ENCODE measurements around the gene GEMIN7.
"Not testable (repeated sequence)": the region's sequence is repeated elsewhere in the genome, so short reads cannot be mapped to it uniquely, and the experiment has no call there.

Gene GEMIN7

DNA sequence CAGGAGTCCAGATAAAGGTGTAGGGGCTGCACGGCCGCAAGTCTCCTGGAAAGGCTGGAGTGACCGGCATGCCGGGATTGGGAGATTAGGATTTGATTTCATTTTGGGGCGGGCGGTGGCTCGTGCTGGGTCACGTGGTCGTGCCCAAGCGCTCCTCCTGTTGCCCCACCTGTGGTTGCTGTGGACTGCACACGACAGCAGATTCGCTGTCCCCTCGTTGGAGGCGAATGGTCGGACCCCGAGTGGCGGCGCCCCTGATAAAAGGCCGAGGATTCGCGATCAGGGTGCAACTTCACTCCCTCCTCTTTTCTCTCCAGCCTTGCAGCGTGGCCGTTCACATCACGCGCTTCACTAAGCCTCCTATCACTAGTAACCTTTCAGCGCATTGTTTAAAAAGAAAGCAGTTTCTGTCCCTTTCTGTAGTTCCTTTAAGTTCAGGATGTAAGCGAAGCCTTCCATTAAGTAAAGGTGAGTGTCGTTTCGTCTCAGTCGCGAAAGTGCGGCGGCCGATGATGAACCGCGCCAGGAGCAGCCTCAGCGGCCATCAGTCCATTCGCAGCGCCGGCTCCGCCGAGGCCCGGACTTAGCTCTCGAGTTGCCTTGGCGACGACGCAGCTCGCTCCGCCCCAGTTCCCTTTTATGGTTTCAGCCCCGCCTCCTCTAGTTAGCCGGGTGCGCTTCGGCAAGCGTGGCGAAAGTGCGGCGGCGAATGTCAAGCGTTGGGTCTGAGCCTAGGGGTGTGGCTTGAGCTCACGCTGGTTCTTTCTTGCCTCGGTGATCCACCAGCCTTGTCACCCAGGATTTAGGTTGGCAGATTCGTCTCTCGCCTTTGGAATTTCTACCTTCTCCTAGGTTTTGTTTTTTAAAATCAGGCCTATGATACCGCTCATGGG is 12.2 kb downstream of the GEMIN7 start:
- peak; percentile 99 for FAIRE-seq

DNA sequence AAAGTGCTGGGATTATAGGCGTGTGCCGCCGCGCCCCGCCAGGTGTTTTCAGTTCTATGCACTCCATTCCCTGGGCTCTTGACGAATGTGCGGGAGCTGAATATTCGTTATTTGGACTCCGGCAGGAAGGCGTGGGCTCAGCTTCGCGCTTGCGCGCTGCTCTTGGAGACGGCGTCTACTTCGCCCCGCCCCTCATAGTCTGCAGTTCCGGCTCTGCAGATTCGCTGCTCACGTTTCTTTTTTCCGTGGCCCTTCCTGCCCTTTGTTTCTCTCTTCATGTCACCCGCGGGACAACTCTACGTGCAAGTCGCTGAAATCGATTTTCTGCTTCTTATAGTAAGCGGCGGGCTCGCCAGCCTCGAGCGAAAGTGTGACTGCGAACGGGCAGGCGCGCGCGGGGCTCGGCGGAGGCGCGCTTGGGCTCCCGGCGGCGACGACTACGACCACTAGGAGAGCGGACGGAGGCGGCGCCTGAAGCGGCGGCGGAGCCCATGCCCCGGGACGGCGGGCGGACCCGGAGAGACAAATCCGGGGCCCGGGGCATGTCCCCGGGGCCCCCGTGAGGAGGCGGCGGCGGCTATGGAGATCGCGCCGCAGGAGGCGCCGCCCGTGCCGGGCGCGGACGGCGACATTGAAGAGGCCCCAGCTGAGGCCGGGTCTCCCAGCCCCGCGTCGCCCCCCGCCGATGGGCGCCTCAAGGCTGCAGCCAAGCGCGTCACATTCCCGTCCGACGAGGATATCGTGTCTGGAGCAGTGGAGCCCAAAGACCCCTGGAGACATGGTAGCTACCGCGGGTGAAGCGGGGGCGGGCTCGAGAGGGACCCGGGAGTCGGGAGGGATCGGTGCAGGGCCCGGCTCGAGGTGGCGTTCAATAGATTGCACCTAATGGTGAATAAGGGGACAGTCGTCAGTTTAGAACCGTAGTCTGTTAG is 14.0 kb downstream of the GEMIN7 start, which contains the start of gene PPP1R37:
Gene PPP1R37, plus strand, starts transcription at position 433 of the 932 bp plus-strand sequence. Its CDS starts 147 bp downstream, at position 580.
- peak; percentile 96 for FAIRE-seq

DNA sequence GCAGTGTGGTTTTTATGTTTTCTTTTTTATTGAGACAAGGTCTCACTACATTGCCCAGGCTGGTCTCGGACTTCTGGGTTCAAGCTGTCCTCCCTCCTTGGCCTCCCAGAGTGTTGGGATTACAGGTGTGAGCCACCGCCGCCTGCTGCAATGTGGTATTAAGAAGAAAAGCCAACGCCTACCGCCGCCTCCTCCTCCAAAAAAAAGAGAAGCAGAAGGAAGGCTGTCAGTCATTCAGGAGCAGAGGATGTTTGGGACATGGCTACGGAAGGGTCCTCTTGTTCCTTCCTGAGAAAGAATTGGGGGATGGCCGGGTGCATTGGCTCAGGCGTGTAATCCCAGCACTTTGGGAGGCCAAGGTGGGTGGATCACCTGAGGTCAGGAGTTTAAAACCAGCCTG is 15.1 kb downstream of the GEMIN7 start:
- FAIRE-seq, result no peak

DNA sequence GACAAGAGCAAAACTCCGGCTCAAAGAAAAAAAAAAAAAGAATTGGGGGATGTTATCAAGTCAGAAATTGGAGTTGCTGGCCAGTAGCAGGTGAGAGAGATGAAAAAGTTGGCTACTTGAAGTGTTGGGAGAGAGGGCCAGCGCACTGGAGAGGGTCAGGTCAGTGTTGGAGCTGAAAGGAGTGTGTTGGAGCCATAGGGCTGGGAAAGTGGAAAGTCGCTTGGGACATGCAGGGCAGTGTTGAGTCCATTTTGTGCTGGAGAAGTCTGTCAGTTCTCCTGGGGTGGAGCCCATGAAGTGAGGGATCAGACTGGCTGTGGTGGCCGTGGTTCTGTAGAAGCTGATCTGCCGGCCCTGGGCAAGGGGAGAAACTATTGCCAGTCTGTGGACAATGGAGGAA is 15.6 kb downstream of the GEMIN7 start:
- FAIRE-seq, result no peak

DNA sequence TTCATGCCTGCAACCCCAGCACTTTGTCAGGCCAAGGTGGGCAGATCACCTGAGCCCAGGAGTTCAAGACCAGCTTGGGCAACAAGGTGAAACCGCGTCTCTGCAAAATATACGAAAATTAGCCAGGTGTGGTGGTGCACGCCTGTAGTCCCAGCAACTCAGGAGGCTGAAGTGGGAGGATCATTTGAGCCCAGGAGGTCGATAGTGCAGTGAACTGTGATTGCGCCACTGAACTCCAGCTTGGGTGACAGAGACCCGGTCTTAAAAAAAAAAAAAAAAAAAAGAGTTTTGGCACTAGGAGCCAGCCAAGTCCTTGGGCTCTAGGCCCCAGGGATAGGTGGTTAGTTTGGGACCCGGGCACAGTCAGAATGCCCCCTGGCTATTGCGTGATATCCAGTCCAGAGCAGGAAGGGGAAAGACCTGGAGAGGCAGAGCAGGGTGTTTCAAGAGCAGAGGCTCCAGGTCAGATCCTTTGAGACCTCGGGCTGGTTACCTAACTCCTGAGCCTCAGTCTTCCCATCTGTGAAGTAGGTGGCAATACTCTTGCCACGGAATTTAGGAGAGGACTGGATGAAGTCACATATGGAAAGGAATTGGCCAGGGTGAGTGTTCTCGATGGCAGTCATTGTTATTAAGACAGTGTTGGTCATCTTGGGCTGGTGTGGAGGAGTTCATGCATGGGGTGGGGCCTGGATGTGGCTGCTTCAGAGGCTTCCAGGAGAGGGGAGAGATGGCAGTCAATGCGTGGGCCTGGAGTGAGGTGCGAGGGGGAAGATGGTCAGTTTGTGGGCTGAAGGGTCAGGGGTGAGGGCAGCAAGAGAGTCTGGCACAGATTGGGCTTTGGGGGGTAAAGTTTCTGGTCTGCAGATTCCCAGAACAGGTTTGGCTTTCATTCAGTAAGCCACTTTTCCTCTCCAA is 16.7 kb downstream of the GEMIN7 start:
- no peak for FAIRE-seq

DNA sequence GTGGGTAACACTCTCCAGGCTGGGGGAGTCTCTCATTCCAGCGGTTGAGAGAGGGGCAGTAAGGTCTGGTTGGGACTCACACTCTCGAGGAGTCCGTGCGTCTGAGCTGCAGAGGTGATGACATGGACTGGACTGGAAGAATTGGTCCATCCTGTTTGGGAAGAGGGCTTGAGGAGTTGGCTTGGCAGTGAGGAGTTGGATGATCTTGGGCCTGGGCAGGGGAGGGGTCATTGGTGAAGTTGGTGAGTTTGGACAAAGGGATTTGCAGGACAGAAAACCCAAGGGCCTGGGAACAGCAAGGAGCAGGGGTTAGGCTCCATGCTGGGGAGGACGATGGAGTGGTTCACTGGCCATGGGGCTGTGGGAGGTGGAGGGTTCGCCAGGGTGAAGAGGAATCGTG is 17.6 kb downstream of the GEMIN7 start:
- no peak for FAIRE-seq

DNA sequence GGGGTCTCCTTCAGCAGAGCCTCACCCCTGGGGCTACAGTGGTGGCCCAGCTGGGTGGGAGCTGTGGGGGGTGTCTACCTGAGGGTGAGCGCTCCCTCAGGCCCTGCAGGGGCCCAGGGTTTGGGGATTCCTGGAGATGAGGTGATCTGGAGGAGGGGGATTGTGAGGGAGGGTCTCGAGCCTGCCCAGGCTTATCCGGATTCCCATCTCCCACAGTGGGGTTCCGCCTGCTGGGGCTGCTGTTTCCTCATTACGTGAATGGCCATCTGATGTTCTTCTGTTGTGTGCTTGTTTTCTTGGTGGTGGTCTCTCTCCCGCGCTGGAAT is 18.4 kb downstream of the GEMIN7 start:
- FAIRE-seq, result no peak

DNA sequence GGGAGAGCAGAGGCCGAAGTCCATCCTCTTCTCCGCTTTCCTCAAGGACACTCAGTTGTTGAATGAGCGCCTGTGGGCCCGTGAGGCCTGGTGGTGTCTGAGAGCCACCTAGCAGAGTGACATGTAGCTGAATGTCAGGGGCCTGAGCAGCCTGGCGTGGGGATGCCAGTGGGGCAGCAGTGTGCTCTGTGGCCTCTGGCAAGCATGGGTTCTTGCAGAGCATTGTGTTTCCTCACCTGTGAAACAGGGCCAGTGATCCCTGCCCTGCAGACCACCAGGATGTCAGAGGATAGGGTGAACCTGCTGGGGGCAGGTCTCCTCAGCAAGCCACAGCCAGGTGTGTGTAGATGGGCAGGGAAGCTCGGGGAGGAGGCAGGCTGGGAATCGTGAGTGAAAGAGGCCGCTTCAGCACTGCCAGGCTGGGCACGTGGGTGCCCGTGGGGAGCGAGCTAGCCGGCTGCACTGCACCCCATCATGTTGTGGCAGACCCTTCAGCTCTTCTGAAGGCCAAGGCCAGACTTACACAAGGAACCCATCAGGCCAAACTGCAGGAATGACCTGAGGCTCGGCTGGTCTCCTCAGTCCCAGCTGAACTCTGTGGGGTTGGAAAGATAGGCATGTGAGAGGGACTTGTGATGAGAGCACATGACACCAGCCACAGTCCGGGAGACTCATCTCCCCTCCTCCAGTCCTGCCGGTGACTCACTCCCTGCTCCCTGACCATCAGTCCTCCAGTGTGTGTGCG is 18.9 kb downstream of the GEMIN7 start:
- no peak for FAIRE-seq

DNA sequence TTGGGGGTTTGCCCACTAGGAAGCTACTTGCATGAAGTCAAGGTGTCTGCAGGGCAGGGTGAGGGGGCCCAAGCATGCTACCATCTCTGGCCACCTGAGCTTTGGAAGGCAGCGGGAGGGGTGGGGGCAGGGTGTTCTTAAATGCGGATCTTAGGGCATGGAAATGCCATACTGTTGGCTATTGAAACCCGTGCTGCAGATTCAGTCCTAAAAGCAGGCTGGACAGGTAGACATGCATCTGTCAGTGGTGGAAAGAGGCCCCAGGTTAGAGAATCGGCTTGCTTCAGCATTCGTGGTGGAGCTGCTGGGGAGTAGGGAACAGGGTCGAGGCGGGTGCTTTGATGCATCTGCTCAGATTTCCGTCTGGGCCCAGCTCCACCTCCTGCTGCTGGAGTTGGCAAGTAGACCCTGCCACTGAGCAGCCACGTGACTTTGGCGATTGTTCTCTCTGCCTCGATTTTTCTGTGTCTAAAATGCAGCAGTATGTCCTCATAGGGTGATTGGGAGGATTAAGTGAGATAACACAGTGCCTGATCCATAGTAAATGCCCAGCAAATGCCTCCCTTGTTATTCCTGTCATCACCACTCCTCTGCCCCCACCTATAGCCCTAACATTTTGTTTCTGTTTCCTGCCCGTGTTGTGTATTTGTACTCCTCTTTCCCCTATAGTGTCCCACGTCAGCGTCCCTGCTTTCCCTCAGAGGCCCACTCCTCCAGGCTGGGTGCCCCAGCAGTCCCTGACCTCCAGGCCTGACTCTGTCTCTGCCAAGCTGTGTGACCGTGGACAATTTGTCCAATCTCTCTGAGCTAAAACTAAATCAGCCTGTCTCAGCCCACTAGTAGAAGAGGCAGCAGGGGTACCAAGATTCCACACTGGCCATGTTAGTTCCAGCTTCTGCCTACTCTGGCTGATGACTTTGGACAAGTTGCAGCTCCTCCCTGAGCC is 19.7 kb downstream of the GEMIN7 start:
- FAIRE-seq, result no peak

DNA sequence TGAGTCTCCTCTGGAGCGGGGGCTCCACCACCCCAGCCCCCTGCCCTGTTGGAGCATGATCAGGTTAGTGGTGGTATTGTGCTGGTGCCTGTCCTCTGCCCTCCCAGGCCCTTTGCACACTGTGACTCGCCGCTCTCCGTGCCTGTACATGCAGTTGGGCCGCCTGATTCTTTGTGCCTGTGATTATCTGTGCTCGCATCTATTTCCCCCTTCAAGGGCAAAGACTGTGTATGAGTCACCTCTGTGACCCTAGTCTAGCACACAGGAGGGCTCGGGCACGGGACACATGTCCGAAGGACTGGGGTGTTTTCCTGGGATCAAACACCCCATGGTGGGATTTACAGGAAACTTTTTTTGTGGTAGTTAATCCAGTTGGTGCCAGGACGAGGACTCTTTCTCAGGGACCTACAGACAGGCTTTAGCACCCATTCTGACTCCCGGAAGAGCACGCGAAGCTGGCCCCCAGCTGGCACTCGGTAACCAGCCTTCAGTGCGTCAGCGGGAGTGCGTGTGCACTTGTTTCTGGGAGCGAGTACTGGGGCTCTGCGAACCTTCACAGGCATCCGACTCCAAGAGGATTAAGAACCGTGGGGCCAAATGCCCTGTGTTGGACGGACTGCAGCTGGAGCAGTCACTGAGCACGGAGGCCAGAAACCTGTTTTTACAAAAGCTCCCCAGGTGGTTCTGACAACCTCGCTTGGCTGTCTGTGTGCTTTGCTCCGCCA is 20.6 kb downstream of the GEMIN7 start:
- no peak for FAIRE-seq

DNA sequence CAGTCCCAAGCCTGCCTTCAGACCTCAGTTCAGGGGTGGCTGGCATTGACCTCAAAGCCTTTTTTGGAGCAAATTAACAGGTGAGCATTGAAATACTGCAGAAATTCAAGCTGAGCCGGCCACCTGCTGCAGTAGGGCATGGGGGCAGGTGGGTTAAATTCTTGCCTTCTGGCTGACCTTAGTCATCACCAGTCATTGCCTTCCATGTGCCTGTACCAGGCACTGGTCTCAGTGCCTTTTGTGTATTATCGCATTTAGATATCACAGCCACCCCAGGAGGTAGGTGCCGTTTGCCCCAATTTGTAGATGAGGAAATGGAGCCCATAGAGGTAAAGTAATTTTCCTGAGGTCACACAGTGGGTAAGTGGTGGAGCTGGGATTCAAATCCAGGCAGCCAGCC is 21.1 kb downstream of the GEMIN7 start:
- FAIRE-seq, result no peak

DNA sequence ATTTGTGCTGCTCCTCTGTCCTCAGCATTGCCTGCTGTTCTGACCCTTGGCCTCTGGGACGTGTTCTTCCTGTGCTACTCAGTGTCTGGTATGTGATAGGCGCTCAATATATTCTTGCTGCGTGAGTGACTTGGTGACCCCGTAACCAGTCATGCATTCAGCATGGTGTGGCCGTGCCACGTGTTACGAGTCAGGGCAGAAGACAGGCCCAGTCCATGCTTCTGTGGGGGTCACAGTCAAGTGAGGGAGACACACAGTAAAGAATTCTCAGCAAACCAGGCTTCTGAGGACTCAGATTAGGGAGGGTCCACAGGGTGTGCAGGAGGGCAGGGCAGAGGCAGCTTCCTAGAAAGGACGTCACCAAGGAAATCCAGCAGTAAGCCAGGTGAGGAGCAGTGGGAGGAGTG is 21.8 kb downstream of the GEMIN7 start:
- FAIRE-seq, result no peak

DNA sequence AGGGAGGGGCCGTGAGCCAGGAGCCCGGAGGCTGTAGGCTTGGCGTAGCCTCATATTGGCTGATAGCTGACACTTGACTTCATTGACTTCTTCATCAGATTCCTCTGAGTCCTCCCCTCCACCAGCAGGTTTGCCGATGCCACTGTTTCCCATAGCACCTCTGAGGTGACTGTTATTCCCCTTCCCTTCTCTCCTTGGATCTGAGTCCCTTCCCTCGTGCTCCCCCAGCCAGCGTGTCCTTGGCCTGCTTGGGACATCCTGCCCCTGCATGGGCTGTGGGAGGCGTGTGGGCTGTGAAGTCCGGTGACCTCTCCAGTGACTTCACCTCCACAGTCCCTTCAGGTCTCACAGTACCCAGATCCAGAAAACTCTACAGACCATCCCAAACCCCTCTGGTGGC is 22.7 kb downstream of the GEMIN7 start:
- no peak for FAIRE-seq

DNA sequence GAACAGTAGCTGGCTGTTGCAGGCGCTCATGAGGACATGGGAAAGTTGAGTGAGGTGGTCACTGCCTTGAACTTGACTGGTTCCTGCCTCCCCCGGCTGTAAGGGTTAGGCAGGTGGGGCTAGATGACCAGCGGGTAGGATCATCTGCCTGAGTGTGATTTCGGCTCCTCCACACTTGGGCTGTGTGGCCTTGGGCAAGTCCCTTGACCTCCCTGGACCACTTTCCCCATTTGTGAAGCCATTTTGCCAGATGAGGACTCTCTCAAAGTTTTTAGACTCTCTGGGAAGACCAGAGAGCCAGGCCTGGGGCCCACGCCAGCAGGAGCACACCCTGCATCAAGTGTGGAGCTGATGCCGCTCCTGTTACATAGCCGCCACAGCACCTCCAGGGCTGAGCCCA is 23.4 kb downstream of the GEMIN7 start:
- FAIRE-seq, result no peak

DNA sequence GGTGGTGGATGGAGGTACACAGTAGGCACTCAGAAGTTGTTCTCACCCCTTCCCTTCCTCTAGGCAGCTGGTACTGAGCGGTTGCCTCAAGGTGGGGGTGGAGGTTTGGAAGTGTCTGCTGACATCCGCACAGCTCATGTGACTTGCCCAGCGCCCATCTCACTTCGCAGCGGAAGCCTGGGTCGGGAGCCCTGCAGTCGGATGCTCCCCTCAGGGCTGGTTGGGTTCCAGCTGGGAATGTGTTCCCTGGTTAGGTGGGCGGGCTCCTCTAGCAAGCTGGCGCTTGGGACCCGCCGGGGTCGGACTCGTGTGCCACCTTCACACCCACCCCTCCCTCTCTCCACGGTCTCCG is 24.1 kb downstream of the GEMIN7 start:
- no peak for FAIRE-seq

DNA sequence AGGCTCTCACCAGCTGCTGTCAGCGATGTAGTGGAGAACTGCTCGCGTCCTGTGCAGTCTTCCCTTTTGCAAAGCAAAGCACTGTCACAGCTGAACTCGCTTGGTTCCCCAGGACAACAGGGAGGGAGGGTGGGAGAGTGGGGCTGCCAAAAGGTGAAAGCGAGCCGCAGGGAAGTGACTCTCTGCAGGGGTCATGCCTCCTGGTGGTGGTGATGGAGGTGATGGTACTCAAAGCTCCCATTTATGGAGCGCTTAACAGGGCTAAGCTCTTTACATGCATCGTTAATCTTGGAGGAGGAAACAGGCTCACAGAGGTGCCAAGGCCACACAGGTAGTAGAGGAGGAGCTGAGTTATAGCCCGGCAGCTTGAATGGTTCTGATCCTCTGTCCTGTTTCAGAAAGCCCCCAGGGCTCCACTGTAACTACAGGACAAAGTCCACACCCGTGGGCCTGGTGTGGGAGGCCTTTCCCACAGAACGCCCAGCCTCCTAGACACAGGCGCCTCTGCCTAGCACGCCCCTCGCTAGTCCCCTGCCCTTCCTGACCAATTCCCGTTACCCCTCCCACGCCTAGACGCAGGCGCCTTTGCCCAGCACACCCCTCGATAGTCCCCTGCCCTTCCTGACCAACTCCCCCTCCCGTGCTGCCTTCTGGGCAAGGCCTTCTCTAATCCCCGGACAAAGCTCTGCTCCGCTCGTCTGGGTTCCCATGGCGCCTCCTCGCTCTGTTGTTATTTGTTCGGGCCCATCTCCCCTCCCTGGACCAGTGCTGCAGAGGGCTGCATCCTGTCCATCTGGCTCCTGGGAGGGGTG is 24.7 kb downstream of the GEMIN7 start:
- no peak for FAIRE-seq

DNA sequence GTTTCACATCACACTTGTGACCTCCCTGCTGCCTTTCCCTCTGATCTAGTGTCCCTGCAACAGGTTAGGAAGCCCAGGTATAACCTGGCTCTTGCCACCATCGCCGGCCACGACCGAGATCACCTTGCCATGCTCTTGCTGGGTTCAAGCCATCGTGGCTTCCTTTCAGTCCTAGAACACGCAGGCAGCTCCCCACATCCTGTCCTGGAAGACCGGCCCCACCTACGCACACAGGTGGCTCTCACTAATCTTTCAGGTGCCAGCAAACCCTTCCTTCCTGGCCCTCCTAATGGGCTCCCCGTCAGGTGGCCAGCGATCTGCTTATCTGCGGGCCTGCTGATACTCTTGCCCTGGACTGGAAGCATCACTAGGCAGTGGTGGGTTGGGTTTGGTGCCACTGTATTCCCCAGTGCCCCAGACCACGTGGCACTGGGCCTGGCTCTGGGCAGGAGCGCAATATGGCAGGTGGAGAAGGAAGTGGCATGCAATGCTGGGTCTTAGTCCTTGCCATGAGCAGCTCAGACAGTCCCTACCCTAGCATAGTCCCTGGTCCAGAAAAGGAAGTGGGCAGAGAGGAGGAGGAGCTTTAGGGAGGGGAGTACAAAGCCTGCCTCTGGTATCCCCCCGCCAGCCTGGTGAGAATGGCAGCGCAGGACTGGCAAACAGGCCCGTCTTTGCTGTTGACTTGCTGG is 25.7 kb downstream of the GEMIN7 start:
- no peak for FAIRE-seq

DNA sequence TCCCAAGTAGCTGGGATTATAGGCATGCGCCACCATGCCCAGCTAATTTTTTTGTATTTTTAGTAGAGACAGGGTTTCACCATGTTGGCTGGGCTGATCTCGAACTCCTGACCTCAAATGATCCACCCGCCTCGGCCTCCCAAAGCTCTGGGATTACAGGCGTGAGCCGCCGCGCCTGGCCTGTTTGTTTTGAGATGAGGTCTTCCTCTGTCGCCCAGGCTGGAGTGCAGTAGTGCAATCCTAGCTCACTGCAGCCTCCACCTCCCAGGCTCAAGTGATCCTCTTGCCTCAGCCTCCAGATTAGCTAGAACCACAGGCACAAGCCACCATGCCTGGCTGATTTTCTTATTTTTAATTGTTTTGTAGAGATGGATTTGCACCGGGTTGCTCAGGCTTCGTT is 27.3 kb downstream of the GEMIN7 start:
- not testable (repeated sequence) for FAIRE-seq
